Hematopoietic multipotent progenitor cell (in vitro differentiated cells): ENCODE results near the gene PDC. TPM values are rescaled to one million over a fixed set of nuclear protein-coding genes. Genes with fewer than 3 reads are reported as not detected.
"Not testable (repeated sequence)": the region's sequence is repeated elsewhere in the genome, so short reads cannot be mapped to it uniquely, and the experiment has no call there.

Source experiments
- DNase-seq, 3 donors: peaks; one replicate each; pipeline ENCODE4 v3.0.0-alpha.2; 2011 to 2015; ENCODE audit warnings: low read depth in 2 of 3, low spot score in 2 of 3
- total RNA-seq: library from RNA; depleted of rRNA; stranded (reverse); fragments of >200 nt; gene quantifications from one replicate; pipeline ENCODE4 v1.2.3, GENCODE V29; 2012

The PDC gene
- total RNA-seq, 1 donor = not detected

DNA sequence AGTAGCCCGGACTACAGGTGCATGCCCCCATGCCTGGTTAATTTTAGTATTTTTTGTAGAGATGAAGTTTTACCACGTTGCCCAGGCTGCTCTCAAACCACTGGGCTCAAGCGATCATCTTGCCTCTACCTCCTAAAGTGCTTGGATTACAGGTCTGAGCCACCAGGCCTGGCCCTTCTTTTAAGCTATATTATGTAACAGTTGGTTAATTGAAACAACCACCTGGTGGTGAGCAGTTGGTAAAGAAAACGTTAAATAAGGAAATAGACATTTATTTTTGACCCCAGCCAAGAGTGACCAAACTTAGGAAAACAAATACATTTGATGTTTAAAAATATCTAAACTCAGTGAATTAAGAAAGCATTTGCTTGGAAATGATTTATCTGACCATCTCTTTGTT, 12.1 kb upstream of the PDC start:
- DNase-seq = no peak

DNA sequence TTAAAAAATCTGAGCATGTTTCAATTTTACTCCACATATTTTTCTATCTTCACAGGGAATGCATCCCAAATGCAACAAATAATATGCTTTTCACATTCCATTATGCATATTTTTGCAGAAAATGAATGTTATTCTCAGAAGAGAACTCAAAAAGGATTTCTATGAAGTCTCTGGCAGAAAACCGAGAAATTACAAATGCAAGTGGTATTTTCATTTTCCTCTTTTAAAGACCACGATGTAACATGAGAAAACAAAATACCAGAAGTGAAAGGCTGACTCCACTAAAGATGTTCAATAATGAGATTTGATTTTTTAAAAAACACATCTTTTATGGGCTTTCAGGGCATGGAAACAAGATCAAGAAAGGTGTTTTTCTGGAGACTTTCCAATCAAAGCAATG, 5.0 kb upstream of the PDC start:
- no peak for DNase-seq

GRCh38 chr1:186465491-186465890, 4.6 kb upstream of the PDC start:
- DNase-seq = not testable (repeated sequence)

DNA sequence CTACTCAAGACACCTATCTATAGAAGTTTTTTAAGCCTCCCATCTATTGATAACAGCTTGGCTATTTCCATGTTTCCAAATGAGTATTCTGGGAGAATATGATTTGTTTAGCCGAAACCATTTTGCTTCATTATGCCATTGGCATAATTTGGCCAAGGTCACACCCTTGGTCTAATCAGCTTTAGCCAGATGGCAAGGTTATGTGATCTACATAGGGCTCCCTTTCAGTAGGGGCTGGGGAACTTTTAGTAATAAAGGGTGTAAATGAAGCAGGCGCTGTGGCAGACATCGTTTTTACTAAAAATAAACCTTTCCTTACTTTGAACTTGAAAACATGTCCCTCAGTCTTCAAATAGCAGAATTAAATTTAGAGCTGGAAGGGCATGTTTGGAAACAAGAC, 3.0 kb upstream of the PDC start:
- no peak for DNase-seq

GRCh38 chr1:186463511-186463910, 2.6 kb upstream of the PDC start:
- DNase-seq = no peak

GRCh38 chr1:186459161-186459560, 1.8 kb downstream of the PDC start:
- DNase-seq = not testable (repeated sequence)

DNA sequence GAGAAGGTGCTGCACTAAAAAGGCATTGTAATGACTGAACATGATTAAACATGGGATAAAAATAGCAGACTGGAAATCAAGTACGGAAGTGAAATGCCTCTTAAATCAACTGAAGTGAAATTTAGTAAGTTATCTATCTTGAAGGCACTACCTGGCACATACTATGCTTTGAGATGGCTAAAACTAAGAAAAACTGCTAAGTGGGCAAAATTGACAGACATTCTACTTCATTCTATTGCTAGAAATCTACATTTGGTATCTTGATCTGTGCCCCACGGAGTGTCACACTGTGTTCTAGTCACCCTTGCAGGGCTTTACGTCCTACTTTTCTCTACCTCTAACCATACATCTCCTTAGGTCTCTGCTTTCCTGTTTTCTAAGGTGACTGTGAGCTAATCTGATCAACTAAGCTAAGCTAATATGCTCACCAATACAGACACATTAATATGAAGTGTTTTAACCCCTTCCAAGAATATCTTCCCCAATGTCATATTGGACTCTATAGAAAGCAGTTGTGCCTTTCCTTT, 4.1 kb downstream of the PDC start:
- peak in 1 of 3 donors; percentile 6 for DNase-seq

GRCh38 chr1:186454981-186455380, 5.9 kb downstream of the PDC start:
- DNase-seq = peak in 2 of 3 donors; percentile 35 to 73

- DNase-seq = no peak
Measured at GRCh38 chr1:186446152-186446551, 14.8 kb downstream of the PDC start.

DNA sequence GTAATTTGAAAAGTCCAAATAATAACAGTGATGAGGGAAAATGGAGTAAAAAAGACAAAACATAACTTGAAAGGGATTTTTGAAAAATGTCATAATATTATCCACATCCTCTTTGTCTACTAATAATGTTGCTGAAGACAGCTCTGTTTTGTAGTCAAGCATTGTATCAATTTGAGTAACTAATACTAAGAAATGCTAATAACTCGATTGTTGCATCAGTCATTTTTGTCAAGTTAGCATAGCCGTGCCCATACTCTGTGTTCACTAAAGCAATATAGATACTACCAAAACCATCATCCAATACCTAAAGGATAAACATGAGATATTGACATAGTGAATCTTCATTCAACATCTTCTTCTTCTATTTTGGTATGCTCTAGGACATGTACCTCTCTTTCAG, 17.3 kb downstream of the PDC start:
- DNase-seq = no peak

DNA sequence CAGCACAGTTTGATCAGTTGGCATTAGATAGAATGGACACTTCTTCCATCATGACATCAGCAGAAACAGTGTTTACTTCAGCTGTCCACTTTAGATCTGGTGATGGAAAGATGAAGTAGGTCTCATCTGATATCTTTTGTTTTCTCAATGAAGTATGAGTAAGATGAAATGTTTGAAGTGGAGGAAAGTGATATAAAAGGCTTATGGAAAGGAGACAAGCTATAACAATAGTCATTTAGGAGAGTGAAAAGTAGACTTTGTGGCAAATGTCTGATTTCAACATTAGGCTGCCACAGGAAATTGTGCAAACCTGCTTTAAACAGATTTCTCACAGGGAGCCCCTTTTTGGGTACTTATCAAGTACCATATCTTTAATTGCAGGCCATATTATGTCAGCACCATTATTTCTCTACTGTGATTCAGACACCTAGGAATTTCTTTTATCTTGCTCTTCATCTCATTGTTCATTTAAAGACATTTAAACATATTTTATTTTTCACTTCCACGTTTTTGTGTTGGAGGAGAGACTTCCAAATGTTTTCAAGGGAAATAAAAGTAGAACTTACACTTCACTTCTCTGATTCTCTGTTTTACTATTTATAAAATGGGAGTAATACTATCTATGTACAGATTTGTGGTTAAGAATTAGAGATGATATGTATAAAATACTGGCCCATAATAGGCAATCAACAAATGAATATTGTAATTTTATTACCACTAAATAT, 18.1 kb downstream of the PDC start:
- peak in 2 of 3 donors; percentile 48 to 77 for DNase-seq

- no peak for DNase-seq
Measured at GRCh38 chr1:186440584-186440983, 20.3 kb downstream of the PDC start.

GRCh38 chr1:186438567-186438966, 22.3 kb downstream of the PDC start:
- DNase-seq = no peak

GRCh38 chr1:186435336-186435735, 25.6 kb downstream of the PDC start:
- no peak for DNase-seq

DNA sequence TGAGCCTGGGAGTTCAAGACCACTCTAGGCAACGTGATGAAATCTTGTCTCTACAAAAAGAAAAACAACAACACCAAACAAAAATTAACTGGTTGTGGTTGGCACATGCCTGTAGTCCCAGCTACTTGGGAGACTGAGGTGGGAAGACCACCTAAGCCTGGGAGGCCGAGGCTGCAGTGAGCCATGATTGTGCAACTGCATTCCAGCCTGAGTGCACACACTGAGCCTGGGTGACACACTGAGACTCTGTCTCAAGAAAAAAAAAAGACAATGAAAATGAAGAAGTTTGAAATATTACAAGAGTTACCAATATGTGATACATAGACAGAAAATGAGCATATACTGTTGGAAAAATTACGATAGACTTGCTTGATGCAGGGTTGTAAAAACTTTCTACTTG, 31.9 kb downstream of the PDC start:
- no peak for DNase-seq

DNA sequence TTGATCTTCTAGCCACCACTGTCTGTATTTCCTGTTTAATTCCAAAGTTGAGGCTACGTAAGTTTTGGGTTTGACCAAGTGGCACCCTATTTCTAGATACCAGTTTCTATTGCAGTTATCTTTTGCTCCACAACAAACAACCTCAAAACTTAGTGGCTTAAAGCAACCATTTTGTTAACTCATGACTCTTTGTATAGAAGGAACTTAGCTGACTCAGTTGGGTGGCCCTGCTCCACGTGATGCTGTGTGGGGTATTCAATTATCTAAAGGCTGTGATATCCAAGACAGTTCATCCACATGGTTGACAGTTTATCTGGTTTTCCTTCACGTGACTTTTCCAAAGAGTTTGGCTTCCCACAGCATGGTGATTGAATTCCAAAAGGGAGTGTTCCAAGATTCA, 34.8 kb downstream of the PDC start:
- DNase-seq = no peak

DNA sequence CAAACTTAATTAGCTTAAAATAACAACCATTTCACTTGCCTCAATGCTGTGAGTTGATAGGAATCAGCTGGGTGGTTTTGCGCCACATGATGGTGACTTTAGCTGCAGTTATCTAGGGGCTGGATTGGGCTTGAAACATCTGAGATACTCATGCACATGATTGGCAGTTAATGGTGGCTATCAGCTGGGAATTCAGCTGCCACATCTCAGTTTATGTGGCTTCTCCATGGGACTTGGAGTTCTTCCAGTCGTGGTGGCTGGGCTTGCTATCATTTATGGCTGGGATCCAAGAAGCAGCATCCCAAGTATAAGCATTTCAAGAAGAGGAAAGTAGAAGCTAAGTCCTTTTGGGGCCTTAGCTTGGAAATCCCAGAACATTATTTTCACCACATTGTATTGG, 36.4 kb downstream of the PDC start:
- no peak for DNase-seq

GRCh38 chr1:186421446-186421845, 39.5 kb downstream of the PDC start:
- no peak for DNase-seq

- DNase-seq = no peak
Measured at GRCh38 chr1:186420923-186421322, 40.0 kb downstream of the PDC start.

DNA sequence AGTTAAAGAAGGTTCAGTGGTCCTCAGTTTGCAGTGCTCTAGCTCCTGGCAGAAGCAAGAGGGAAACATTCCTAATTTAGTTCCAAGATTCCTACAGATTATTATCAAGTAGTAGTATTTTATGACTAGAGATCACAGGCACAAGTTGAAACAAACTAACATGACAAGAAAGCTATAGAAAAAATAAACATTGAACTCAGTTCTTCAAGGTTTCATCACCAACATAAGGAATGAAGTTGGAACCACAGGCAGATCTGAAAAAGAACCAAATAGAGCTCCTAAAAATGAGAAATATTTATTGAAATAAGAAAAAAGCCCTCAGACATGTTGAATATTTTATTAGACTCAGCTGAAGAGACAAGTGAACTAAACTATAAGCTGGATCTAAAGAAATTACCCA, 40.6 kb downstream of the PDC start:
- DNase-seq = no peak

DNA sequence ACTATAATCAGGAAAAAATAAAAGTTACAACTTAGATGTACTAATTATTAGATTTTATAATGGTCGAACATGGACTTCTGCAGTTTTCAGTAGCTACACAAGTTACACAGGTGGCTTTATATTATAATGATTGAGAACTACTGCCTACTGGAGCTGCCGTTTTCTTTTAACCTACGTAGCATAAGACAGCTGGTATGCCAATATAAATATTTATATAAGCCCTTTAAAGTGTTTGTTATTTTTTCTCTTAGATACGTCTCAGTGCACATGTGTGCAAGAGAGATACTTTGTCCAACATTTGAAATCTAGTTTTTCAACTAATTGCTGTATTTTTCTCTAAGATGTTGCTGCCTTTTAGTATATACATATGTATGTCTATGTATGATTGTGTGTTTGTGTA, 42.4 kb downstream of the PDC start:
- no peak for DNase-seq

GRCh38 chr1:186413319-186413718, 47.6 kb downstream of the PDC start:
- DNase-seq = no peak

- DNase-seq = peak in 2 of 3 donors; percentile 9 to 51
Measured at GRCh38 chr1:186409091-186409490, 51.8 kb downstream of the PDC start.
